ENCODE results near the gene FOSB.

FOSB gene

DNA sequence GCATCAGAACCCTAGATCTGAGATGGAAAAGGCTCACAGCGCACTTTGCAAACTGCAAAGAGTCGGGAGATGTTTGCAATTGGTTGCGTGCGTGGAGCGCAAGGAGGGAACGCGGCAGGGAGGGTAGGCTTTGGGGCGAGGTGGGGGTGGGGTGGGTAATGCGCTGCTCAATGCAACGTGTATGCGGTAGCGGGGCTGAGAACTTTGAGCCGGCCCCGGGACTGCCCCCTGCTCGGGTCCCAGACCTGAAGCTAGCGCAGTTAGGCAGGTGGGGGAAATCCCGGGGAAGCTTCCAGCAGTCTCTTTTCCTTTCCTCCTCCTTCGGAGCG is 971 bp downstream of the FOSB start:
- no peak for DNase-seq (ENCODE audit: low read depth in 2 of 2)

DNA sequence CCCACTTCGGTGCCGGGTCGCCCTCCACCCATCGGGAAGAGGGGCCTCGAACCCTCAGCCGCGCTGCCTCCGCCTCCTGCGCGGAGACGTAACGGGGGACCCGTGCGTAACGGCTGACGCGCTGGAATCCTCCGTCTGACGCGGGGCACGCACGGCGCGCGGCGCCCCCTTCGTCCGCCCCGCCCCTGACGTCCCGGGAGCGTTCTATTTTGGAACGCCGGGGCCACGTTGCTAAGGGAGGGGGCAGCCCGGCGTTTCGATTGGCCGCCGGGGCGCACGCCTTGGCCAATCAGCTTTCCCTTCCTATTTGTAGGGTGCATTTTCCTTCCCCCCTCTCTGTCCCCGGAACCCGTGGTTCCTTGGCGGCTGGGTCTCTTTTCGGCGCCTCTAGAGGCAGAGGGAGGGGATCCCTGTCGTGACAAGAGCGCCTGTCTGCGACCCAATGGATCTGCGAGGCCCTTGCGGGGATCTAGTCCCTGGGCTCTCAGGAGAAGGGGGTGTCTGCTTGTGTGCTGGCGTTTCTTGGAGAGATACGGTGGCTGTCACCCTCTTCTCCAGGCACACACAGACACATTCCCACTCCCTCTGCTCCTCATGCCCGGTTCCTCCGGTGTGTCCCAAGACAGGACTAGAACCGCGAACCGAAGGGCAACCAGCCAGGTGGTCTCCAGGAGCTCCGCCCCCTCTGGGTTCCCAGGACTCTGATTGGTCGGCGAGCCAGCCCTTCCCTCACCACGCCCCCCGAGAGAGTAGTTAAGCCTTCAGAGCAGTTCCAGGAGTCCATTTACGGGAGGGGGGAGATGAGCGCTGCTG is 1.5 kb downstream of the FOSB start:
- DNase-seq (ENCODE audit: low read depth in 2 of 2), result peak; percentile 94

DNA sequence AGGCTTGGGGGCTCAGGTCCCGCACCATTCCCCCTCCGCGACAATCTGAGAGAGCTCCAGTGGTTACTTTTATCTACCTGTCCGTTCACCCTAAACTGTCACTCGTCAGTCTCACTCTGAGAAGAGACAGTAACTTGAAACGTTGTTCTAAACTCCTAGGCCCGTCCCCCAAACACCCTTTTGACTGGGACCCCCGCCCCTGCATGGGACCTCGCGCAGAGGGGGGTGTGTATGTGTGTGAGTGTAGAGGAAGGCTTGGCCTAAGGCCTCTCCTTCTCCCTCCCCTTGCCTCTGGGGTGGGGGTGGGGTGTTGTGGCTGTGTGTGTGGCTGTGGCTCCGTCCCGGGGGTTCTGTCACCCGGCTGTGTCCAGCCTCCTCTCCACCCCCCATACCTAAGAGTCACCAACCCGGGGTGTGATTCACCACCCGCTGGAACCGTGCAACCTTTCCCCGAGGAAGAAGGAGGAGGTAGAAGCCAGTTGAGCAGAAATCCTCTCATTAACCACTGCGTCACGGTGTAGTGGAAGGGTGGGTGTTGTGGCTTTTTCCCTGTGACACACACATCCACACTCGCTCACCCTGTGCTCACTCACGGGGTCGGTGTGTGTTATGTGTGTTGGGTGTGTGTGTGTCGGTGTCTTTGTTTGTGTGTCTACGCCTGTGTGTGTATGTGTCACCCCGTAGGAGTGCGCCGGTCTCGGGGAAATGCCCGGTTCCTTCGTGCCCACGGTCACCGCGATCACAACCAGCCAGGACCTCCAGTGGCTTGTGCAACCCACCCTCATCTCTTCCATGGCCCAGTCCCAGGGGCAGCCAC is 2.4 kb downstream of the FOSB start:
- DNase-seq (ENCODE audit: low read depth in 2 of 2), result peak in 1 of 2 donors; percentile 21

DNA sequence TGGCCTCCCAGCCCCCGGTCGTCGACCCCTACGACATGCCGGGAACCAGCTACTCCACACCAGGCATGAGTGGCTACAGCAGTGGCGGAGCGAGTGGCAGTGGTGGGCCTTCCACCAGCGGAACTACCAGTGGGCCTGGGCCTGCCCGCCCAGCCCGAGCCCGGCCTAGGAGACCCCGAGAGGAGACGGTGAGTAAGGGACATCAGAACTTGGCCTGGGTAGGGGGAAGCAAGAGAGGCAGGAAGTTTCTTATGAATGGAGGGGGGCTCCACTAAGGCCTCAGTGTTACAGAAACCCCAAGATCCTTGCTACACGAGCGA is 2.9 kb downstream of the FOSB start:
- no peak for DNase-seq (ENCODE audit: low read depth in 2 of 2)

DNA sequence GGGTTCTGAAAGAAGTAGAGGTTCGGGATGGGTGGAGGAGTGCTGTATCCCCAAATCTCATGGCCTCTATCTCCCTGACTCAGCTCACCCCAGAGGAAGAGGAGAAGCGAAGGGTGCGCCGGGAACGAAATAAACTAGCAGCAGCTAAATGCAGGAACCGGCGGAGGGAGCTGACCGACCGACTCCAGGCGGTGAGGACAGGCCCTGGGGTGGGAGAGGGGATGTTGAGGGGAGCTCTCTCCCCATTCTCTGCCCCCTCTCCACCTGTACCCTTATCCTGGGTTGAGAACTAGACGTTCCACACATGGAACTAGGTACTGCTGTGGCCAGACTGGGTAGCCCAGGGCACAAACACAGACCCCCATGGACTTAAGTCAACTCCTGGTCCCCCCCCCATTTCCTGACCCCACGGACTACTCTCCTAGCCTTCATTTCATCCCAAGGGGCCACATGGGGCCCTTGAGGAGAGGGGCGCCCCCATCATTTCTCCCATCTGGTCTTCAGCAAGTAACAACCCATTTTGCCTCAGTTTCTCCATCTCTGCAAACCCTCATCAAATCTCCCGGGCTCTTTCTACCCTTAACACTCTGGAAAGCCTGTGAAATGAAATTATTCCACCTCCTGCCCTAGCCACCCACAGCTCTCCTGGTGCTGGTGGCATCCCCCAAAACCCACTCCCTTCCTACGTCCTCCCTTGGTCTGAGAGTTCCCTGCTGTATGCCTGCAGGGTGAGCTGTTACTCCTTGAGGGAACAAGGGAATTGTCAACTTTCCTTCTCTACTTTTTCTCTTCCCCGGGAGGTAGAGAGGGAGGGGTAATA is 3.5 kb downstream of the FOSB start:
- DNase-seq (ENCODE audit: low read depth in 2 of 2), result no peak

DNA sequence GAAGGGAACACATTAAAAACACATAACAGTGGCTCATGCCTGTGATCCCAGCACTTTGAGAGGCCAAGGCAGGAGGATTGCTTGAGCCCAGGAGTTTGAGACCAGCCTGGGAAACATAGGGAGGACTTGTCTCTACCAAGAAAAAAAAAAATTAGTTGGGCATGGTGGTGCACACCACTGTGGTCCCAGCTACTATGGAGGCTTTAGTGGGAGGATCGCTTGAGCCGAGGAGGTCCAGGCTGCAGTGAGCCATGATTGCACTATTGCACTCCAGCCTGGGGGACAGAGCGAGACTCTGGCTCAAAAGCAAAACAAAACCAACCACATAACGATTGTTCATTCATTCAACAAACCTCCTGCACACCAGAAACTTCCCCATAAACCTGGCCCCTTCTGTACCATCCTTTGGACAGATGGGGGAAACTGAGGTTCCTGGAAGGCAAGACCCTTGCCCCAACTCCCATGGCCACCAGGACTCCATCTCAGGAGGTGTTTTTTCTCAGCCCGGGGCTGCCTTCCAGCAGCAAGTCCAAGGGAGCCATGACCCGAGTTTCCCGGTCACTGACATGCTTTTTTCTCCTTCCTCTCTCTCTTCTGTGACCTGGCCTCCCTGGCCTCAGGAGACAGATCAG is 4.3 kb downstream of the FOSB start:
- no peak for DNase-seq (ENCODE audit: low read depth in 2 of 2)

DNA sequence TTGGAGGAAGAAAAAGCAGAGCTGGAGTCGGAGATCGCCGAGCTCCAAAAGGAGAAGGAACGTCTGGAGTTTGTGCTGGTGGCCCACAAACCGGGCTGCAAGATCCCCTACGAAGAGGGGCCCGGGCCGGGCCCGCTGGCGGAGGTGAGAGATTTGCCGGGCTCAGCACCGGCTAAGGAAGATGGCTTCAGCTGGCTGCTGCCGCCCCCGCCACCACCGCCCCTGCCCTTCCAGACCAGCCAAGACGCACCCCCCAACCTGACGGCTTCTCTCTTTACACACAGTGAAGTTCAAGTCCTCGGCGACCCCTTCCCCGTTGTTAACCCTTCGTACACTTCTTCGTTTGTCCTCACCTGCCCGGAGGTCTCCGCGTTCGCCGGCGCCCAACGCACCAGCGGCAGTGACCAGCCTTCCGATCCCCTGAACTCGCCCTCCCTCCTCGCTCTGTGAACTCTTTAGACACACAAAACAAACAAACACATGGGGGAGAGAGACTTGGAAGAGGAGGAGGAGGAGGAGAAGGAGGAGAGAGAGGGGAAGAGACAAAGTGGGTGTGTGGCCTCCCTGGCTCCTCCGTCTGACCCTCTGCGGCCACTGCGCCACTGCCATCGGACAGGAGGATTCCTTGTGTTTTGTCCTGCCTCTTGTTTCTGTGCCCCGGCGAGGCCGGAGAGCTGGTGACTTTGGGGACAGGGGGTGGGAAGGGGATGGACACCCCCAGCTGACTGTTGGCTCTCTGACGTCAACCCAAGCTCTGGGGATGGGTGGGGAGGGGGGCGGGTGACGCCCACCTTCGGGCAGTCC is 5.0 kb downstream of the FOSB start:
- DNase-seq (ENCODE audit: low read depth in 2 of 2), result no peak

DNA sequence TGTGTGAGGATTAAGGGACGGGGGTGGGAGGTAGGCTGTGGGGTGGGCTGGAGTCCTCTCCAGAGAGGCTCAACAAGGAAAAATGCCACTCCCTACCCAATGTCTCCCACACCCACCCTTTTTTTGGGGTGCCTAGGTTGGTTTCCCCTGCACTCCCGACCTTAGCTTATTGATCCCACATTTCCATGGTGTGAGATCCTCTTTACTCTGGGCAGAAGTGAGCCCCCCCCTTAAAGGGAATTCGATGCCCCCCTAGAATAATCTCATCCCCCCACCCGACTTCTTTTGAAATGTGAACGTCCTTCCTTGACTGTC is 5.5 kb downstream of the FOSB start:
- no peak for DNase-seq (ENCODE audit: low read depth in 2 of 2)

DNA sequence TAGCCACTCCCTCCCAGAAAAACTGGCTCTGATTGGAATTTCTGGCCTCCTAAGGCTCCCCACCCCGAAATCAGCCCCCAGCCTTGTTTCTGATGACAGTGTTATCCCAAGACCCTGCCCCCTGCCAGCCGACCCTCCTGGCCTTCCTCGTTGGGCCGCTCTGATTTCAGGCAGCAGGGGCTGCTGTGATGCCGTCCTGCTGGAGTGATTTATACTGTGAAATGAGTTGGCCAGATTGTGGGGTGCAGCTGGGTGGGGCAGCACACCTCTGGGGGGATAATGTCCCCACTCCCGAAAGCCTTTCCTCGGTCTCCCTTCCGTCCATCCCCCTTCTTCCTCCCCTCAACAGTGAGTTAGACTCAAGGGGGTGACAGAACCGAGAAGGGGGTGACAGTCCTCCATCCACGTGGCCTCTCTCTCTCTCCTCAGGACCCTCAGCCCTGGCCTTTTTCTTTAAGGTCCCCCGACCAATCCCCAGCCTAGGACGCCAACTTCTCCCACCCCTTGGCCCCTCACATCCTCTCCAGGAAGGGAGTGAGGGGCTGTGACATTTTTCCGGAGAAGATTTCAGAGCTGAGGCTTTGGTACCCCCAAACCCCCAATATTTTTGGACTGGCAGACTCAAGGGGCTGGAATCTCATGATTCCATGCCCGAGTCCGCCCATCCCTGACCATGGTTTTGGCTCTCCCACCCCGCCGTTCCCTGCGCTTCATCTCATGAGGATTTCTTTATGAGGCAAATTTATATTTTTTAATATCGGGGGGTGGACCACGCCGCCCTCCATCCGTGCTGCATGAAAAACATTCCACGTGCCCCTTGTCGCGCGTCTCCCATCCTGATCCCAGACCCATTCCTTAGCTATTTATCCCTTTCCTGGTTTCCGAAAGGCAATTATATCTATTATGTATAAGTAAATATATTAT is 6.1 kb downstream of the FOSB start:
- no peak for DNase-seq (ENCODE audit: low read depth in 2 of 2)

DNA sequence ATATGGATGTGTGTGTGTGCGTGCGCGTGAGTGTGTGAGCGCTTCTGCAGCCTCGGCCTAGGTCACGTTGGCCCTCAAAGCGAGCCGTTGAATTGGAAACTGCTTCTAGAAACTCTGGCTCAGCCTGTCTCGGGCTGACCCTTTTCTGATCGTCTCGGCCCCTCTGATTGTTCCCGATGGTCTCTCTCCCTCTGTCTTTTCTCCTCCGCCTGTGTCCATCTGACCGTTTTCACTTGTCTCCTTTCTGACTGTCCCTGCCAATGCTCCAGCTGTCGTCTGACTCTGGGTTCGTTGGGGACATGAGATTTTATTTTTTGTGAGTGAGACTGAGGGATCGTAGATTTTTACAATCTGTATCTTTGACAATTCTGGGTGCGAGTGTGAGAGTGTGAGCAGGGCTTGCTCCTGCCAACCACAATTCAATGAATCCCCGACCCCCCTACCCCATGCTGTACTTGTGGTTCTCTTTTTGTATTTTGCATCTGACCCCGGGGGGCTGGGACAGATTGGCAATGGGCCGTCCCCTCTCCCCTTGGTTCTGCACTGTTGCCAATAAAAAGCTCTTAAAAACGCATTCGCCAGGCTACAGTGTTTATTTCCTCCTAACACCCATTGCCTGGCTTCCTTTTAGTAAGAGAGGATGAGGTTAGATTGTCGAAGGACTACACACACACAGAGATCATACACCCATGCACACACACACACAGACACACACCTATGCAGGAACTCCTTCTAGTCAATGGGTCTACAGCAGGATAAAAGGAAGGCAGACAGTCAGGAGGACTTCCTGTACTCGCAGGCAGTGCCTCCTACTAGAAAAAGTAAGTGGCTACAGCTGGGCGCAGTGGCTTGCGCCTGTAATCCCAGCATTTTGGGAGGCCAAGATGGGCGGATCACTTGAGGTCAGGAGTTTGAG is 7.1 kb downstream of the FOSB start:
- DNase-seq (ENCODE audit: low read depth in 2 of 2), result no peak

DNA sequence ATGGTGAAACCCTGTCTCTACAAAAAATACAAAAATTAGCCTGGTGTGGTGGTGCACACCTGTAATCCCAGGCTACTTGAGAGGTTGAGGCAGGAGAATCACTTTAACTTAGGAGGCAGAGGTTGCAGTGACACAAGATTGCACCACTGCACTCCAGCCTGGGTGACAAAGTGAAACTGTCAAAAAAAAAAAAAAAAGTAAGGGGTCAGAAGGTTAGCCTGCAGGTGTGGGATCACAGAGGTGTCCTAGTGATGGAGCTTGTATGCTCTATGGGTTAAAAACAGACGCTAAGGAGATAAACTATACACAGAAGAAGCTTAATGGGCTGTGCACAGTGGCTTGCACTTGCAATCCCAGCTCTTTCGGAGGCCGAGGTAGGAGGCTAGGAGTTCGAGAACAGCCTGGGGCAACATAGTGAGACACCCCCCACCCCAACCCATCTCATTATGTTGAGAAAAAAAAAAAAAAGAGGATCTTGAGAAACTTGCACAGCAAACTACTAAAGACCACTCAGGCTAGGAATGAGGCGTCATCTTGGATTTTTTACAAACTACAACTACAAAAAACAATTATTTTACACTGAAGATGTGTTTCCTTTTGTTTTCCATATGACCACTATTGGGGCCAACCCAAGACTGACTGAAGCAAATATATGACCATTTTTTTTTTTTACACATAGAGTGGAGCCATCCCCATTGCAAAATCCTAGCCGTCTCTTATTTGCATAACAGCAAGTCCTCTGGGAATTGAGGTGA is 7.9 kb downstream of the FOSB start:
- no peak for DNase-seq (ENCODE audit: low read depth in 2 of 2)

DNA sequence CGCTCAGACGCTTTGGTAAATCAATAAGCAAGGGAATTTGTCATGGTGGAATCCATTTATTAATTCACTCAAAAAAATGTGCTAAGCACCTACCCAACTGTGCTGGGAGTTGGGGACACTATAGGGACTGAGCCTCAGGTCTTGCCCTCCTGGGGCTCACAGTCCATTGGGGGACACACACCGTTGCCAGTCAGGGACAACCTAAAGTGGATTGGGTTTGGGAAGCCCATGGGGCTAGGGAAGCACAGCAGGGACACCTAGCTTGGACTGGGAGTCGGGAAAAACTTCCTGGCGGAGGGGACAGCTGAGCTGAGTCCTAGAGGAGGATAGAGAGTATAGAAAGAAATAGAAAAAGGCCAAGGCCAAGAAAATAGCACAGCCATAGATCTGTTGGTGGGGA is 8.5 kb downstream of the FOSB start:
- DNase-seq (ENCODE audit: low read depth in 2 of 2), result no peak

DNA sequence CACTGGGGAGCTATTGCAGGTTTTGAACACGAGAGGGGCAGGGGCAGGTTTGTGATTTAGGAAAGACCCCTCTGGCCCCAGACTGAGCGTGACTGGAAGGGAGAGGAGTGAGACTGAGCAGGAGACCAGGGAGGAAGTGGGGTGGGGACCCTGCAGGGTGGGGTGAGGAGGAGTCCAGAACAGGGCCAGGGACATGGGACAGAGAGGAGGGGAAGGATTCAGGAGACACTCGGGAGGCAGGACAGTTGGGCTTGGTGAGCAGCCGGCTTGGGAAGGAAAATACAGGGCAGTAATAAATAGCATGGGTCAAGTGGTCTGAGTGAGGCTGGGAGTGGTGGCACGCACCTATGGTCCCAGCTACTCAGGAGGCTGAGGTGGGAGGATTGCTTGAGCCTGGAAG is 9.4 kb downstream of the FOSB start:
- no peak for DNase-seq (ENCODE audit: low read depth in 2 of 2)

DNA sequence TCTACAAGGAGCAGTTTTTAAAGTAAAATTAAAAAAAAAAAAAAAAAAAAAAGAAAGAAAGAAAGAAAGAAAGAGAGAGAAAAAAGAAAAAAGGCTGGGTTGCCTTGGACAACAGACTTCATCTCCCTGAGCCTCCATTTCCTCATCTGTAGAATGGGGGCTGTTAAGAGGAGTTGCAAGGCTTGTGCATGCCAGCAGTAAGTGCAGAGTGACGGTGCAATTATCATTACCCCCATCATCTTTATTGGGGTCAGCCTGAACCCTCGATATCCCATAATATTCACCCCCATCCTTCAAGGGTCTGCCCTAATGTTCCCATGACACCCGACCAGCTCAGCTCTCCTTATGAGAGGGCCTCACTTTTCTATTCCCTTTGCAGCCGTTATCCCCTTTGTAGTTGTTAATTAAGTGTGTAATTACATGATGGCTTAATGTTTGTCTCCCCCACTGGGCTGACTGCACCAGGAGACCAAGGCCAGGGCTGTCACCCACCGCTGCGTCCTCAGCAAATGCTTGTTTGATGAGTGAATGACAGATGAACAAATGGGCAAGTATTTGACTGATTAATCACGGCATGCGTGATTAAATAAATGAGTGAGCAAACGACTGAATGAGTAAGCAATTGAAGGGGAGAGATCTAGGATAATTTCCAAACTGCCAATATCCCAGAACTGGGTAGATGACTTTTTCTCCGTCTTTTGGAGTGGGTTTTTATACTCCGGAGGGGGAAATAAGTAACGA is 10.1 kb downstream of the FOSB start:
- no peak for DNase-seq (ENCODE audit: low read depth in 2 of 2)

DNA sequence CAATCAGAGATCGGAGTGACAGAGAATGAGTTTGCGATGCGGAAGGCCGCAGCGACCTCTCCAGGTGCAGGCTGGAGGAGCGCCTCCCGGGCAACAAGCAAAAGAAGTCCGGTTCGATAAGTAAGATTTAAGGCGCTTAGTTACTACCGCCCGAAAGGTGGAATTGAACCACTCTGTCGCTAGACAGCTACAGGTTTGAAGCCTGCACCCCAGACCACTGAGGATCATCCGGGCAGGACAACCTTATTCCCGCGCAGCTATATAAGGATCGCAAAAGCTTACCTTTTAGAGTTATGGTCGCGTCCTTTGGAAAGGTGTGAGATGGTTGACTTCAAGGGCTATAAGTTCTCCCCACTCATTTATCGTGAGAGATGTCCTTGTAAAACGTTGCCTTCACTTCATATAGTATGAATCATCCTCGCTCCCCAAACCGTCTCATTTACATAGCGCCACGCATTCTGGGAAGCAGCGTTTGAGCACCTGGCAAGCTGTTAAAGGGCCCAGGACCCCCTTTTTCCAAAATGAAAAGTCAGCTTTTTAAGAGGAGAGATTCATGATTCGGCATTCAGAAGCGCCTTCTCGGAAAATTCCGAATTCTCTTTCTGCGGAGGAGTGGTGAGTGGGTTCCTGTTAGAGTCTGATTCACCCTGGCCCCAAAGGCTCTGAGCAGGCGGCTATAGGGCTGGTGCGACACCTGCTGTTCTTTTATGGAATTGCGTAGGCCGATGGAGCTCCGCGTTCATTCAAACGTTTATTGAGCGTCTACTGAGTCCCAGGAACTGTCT is 10.8 kb downstream of the FOSB start:
- peak; percentile 81 to 82 for DNase-seq (ENCODE audit: low read depth in 2 of 2)

DNA sequence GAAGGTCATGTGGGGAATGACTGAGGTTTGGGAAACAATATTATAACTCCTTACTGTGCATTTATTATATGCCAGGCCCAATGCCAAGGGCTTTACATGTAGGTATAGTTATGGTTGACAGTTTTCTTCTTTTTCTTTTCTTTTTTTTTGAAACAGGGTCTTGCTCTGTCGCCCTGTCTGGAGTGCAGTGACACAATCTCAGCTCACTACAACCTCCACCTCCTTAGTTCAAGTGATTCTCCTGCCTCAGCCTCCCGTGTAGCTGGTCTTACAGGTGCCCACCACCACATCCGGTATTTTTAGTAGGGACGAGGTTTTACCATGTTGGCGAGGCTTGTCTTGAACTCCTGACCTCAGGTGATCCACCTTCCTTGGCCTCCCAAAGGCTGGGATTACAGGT is 15.2 kb downstream of the FOSB start:
- no peak for DNase-seq (ENCODE audit: low read depth in 2 of 2)

All from stimulated activated CD8-positive, alpha-beta memory T cell treated with anti-CD3 and anti-CD28 coated beads, Interleukin-15, amount 100 ng/mL, for 48 hours (primary cell).